ENCODE measurements around the gene SMO. TPM values are rescaled to one million over a fixed set of nuclear protein-coding genes. Genes with fewer than 3 reads are reported as not detected.

The SMO gene
- total RNA-seq: 3.0 and 5.2 TPM in 2 replicates

GRCh38 chr7:129188372-129188891 is at the start of gene SMO:
Gene SMO (plus strand): TSS chr7:129188633. CDS start chr7:129189152, 519 bp downstream.

GRCh38 chr7:129144095-129144833 is 44.2 kb upstream of the SMO start, which contains the start of gene TSPAN33:
Gene TSPAN33 (plus strand): TSS chr7:129144707. CDS start chr7:129144981, 274 bp downstream.

GRCh38 chr7:129224251-129225205 is 36.1 kb downstream of the SMO start, which contains the start of gene AHCYL2:
Gene AHCYL2 (plus strand): TSS chr7:129225030.

Small RNA genes lying within 50 kb of the gene (small RNA-seq; reads per million reads assigned to genes)
- gene RNY1P11: 2.3 reads per million, percentile 83 among the genes with 10 or more reads in this experiment

Other genes starting within 250 kb of the SMO start
- 55.5 and 64.9 TPM in 2 replicates for gene TNPO3, start 133.5 kb upstream of the SMO start, total RNA-seq
- gene TSPAN33, start 43.9 kb upstream of the SMO start, total RNA-seq: 0.10 TPM in 1 of 2 replicates, not detected in the other
- 12.0 and 15.4 TPM in 2 replicates for gene AHCYL2, start 36.4 kb downstream of the SMO start, total RNA-seq
- 4.9 and 6.8 TPM in 2 replicates for gene STRIP2, start 245.8 kb downstream of the SMO start, total RNA-seq